ENCODE data around the gene PDE4D. TPM values are rescaled to one million over a fixed set of nuclear protein-coding genes. Genes with fewer than 3 reads are reported as not detected.
A peak's percentile ranks its signal among the peaks of the same experiment; 100 is the strongest.
"Not testable (repeated sequence)": the region's sequence is repeated elsewhere in the genome, so short reads cannot be mapped to it uniquely, and the experiment has no call there.

The PDE4D gene
- total RNA-seq, 1 experiment from 2014 or later: 291 TPM

- DNase-seq (ENCODE audit: extremely low read depth, low read depth): no peak
Measured at GRCh38 chr5:59624898-59625297, 268.6 kb downstream of the PDE4D start.

GRCh38 chr5:59622848-59623247 lies 270.7 kb downstream of the PDE4D start:
- no peak for DNase-seq (ENCODE audit: extremely low read depth, low read depth)

GRCh38 chr5:59621477-59621876 lies 272.0 kb downstream of the PDE4D start:
- DNase-seq (ENCODE audit: extremely low read depth, low read depth): no peak

GRCh38 chr5:59620535-59621212 lies 272.9 kb downstream of the PDE4D start:
- no peak for DNase-seq (ENCODE audit: extremely low read depth, low read depth)

- DNase-seq (ENCODE audit: extremely low read depth, low read depth): no peak
Measured at GRCh38 chr5:59618644-59619043, 274.9 kb downstream of the PDE4D start.

- DNase-seq (ENCODE audit: extremely low read depth, low read depth): no peak
Measured at GRCh38 chr5:59617186-59617771, 276.2 kb downstream of the PDE4D start.

- DNase-seq (ENCODE audit: extremely low read depth, low read depth): no peak
Measured at GRCh38 chr5:59616413-59616812, 277.1 kb downstream of the PDE4D start.

- DNase-seq (ENCODE audit: extremely low read depth, low read depth): no peak
Measured at GRCh38 chr5:59615272-59615671, 278.3 kb downstream of the PDE4D start.

- no peak for DNase-seq (ENCODE audit: extremely low read depth, low read depth)
Measured at GRCh38 chr5:59609501-59610265, 283.8 kb downstream of the PDE4D start.

- no peak for DNase-seq (ENCODE audit: extremely low read depth, low read depth)
Measured at GRCh38 chr5:59608745-59609144, 284.8 kb downstream of the PDE4D start.

GRCh38 chr5:59607138-59607765 lies 286.3 kb downstream of the PDE4D start:
- no peak for DNase-seq (ENCODE audit: extremely low read depth, low read depth)

- no peak for DNase-seq (ENCODE audit: extremely low read depth, low read depth)
Measured at GRCh38 chr5:59605915-59606314, 287.6 kb downstream of the PDE4D start.

GRCh38 chr5:59604111-59604510 lies 289.4 kb downstream of the PDE4D start:
- DNase-seq (ENCODE audit: extremely low read depth, low read depth): no peak

- DNase-seq (ENCODE audit: extremely low read depth, low read depth): no peak
Measured at GRCh38 chr5:59600998-59601397, 292.5 kb downstream of the PDE4D start.

- no peak for DNase-seq (ENCODE audit: extremely low read depth, low read depth)
Measured at GRCh38 chr5:59600153-59600552, 293.4 kb downstream of the PDE4D start.

GRCh38 chr5:59599729-59600128 lies 293.8 kb downstream of the PDE4D start:
- no peak for DNase-seq (ENCODE audit: extremely low read depth, low read depth)

GRCh38 chr5:59598547-59598874 lies 295.0 kb downstream of the PDE4D start:
- DNase-seq (ENCODE audit: extremely low read depth, low read depth): no peak

GRCh38 chr5:59597690-59598546 lies 295.6 kb downstream of the PDE4D start:
- no peak for DNase-seq (ENCODE audit: extremely low read depth, low read depth)

- DNase-seq (ENCODE audit: extremely low read depth, low read depth): peak; percentile 19
Measured at GRCh38 chr5:59596586-59597350, 296.8 kb downstream of the PDE4D start.

- not testable (repeated sequence) for DNase-seq (ENCODE audit: extremely low read depth, low read depth)
Measured at GRCh38 chr5:59594118-59594517, 299.4 kb downstream of the PDE4D start.
